HG03457 (cell line): ENCODE data around the gene ZKSCAN1.
"Not testable (repeated sequence)": the region's sequence is repeated elsewhere in the genome, so short reads cannot be mapped to it uniquely, and the experiment has no call there.

Source experiments
- ATAC-seq: cut with Tn5 transposase; IDR thresholded peaks from one replicate; pipeline ENCODE4 v1.9.1; 2021; ENCODE audit warnings: moderate number of reproducible peaks; ENCODE audit not compliant: unreplicated experiment

Gene ZKSCAN1

DNA sequence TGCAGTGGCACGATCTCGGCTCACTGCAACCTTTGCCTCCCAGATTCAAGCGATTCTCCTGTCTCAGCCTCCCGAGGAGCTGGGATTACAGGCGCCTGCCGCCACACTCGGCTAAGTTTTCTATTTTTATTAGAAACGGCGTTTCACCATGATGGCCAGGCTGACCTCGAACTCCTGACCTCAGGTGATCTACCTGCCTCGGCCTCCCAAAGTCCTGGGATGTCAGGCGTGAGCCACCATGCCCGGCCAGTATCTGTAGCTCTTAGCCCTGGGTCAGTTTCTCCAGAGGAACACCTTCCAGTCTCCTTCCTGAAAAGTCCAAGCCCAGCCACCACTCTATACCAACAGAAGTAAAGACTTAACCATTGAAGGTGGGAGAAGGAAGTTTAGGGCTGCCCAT lies 15.2 kb upstream of the ZKSCAN1 start:
- no peak for ATAC-seq

DNA sequence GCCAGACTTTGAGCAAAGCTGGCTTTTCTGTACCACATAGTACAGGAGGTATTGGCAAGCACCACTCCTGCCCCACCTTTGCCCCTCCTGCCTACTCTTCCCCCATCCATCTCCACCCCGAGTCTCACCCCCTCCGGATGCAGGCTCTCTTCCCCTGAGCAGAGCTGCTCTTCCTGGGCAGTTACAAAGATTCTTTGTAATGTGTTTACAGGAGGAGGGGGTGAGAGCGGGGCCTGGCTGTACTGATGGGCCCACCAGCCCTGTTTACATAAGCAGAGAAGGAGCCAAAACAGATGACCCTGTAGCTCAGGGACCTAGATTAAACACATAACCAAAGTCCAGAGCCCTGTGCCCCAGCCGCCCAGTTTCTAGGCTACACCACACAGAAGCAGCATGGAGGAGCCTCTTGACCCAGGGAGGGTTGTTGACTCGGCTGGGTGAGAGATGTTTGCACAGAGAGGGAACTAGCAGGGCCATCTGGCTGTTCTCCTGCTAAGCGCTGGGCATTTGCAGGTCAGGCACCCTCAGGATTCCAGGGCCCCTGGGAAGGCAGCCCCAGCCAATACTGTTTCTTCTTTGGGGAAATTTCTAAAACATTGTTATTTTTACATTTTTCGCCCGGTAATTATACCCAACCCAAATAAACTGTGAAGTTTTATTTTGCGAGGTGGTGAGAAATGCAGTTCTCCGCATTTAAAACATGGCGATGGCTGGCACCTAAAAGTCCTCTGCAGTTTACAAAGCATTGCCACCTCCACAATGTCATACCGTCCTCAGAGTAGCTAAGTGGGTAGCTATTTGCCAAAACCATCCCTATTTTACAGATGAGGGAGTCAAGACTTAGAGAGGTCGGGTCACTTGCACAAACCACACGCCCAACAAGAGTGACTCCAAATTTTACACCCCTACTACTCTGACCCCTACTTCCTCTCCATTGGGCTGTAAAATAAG lies 11.4 kb upstream of the ZKSCAN1 start:
- ATAC-seq = no peak

DNA sequence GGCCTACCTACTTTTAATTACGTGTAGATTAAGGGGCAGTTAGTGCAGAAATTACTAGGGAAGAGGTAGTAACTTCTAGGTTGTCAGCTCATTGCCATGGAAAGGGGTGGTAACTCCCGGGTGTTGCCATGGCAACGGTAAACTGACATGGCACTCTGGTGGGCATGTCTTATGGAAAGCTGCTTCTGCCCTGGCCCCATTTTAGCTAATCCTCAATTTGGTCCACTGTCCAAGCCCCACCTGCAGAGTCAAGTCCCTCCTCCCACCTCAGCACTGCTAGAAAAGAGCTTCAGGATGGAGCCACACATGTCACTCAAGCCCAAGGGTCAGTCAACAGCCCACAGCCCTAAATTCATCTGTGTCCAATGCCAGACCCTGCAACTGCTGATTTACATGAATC lies 7.5 kb upstream of the ZKSCAN1 start:
- ATAC-seq = no peak

DNA sequence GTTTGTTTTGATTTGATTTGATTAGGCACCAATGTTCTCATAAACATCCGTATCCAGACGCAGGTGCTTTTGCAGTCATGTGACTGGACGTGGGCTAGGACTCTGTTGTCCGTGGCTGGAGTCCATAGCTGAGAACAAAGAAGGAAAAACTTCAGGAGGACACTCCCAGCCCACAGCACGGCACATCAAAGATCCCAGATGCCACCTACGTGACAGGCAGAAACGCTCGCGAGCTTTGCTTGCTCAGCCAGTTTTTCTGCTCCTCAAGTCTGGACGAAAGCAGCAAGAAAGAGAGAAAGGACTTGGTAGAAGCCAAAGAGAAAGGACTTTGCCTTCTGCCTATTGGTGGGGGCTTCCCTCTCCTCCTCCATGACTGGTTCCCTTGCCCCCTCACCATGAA lies 6.9 kb upstream of the ZKSCAN1 start:
- ATAC-seq = no peak

DNA sequence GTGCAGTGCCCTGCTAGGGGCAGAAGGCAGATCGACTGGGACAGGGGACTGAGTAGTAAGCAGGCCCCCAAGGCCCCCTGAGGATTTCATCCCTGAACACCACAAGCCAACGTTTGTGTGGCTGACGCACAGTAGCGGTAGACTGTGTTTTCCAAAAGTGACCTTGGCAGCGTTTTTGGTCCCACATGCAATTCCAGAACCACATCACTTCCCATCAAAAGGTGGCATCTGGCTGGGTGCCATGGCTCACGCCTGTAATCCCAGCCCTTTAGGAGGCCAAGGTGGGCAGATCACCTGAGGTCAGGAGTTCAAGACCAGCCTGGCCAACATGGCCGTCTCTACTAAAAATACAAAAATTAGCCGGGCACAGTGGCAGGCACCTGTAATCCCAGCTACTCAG lies 5.4 kb upstream of the ZKSCAN1 start:
- not testable (repeated sequence) for ATAC-seq

DNA sequence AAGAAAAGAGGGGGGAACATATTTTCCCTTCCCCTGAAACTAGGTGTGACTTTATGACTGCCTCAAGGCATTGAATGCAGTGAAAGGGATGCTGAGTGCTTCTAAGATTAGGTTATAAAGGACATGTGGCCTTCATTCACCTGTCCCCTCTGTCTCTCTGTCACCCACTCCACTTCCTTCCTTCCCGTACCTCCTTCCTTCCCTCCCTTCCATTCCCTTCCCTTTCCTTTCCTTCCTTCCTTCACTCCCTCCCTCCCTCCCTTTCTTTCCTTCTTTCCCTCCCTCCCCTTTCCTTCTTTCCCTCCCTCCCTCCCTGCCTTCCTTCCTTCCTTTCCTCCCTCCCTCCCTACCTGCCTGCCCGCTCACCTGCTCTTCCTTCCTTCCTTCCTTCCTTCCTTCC lies 4.5 kb upstream of the ZKSCAN1 start:
- ATAC-seq = no peak

DNA sequence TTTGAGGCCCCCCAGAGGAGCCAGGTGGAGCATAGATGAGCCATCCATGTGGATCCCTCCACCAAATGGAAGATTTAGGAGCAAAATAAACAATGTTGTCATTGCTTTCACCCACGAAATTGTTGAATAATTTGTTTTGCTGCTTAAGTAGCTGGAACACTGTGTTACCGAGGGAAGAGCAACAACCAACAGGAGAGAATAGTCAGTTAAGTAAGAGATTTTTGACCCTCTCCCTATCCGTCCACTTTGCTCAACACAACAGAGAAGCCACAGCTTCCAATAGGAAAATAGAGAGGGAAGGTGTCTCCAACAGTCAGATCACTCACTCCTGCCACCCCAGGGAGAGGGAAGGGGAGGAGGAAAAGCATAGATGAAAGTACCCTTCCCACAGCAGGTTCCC lies 3.9 kb upstream of the ZKSCAN1 start:
- no peak for ATAC-seq

DNA sequence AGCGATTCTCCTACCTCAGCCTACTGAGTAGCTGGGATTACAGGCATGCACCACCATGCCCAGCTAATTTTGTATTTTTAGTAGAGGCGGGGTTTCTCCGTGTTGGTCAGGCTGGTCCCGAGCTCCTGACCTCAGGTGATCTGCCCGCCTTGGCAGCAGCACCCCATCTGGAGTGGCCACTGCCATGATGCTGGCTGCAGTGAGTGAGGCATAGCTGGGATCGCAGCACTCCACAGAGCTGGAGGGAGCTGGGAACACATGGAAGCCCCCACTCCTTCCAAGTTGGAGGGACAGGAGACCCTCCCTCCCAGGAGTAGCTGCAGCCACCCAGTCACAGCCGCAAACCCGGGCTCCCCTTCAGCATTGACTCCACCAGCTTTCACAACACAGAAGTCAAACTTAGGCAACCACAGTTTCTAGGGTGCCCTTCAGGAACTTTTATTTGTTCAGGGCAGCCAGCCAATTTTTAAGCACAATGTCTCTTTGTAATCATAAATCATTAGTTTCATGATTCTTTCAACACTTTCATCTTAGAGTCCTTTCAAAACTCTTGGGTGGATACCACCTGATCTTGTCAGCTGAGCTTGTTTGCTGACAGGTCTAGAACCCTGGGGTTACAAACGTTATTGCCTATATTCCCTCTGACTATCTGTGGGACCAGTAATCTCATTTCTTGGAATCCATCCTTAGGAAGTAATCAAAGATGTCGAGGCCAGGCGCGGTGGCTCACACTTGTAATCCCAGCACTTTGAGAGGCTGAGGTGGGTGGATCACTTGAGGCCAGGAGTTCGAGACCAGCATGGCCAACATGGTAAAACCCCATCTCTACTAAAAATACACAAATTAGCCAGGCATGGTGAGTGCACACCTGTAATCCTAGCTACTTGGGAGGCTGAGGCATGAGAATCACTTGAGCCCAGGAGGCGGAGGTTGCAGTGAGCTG lies 2.7 kb upstream of the ZKSCAN1 start:
- ATAC-seq = not testable (repeated sequence)

DNA sequence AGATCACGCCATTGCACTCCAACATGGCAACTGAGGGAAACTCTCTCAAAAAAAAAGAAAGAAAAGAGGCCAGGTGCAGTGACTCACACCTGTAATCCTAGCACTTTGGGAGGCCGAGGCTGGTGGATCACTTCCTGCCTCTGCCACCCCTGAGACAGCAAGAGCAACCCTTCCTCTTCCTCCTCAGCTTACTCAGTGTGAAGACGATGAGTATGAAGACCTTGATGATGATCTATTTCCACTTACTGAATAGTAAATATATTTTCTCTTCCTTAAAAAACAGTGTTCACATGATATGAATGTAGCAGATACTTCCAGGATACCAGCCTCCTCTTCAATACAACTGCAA lies 2.1 kb upstream of the ZKSCAN1 start:
- ATAC-seq = no peak

DNA sequence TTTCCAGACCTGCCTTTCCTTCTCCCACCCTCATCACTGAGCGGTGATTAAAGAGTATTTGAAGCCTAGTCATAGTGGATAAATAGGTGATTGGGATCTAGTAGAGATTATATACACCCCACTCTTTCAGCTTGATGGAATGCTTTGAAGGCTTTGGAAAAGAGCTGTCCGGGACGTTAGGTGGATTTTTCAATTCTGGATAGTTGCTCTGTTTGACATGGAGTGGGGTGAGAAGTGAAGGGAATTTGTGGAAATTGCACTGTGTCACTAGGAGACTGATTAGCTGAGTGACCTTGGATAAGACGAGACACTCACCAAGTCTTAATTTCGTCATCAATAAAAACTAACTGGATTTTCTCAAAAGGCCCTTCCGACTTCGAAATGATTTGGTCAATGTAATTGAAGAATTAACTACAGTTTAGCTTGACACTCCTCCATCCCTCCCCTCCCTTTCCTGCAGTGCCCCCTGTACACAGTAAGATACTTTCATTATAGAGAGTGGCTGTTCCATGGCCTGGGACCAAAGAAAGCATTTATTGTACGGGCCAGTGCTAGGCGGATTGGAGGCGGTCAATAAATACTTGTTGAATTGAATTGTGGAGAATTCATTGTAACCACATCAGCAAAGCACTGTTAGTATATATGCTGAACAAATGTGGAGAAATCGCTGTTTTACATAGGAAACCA lies 962 bp downstream of the ZKSCAN1 start:
- no peak for ATAC-seq

DNA sequence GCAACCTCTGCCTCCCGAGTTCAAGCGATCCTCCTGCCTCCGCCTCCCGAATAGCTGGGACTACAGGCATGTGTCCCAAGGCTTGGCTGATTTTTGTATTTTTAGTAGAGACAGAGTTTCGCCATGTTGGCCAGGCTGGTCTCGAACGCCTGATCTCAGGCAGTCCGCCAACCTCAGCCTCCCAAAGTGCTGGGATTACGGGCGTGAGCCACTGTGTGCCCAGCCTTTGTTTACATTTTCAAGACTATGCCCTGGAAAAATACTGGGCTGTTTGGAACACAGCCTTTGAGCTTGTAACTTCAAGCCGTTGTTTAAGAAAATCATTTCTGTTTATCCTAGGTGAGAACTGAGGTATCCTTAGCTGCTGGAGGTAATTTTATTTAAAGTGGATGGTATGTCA lies 1.9 kb downstream of the ZKSCAN1 start:
- no peak for ATAC-seq

DNA sequence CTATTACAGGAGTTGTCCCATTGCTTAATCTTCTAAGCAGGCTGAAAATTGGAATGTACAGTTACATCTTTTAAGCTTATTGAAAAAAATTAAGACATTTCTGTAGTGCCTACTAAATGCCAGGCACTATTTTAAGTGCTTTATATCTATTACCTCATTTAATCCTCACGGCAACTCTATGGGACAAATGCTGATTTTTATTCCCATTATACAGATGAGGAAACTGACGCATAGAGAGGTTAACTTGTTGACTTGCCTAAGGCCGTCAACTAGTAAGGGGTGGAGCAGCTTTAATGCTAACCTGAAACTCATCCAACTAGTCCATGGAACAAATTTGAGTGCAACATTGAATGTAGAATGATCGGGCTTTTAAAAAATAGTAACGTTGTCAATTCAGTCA lies 2.5 kb downstream of the ZKSCAN1 start:
- no peak for ATAC-seq

DNA sequence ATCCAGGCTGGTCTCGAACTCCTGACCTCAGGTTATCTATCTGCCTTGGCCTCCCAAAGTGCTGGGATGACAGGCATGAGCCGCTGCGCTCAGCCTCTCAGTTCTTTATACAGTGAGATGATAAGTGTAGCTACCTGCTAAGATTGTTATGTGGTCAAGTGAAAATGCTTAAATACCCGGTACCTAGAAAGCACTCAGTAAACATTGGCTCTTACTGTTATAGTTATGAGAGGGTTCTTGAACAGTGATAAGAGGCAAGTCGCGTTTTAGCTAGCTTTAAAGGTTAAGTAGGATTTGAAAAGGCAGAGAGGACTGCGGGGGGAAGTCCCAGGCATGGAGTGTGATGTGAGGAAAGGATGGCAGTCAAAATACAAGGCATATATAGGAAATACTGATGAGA lies 4.5 kb downstream of the ZKSCAN1 start:
- ATAC-seq = no peak

DNA sequence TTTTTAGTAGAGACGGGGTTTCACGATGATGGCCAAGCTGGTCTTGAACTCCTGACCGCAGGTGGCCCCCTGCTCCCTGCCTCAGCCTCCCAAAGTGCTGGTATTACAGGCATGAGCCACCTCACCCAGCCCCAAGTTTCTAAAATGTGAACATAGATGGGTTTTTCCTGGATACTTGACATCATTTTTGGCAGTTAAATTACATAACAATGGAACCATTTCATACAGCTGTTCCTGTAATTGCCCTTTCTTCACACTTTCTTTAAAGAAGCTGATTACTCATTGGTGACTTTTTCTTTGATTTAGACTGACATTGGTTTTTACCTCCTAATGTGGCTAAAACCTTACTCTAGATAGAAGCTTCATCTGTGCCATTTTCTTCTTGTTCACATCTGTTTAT lies 5.9 kb downstream of the ZKSCAN1 start:
- ATAC-seq = no peak

DNA sequence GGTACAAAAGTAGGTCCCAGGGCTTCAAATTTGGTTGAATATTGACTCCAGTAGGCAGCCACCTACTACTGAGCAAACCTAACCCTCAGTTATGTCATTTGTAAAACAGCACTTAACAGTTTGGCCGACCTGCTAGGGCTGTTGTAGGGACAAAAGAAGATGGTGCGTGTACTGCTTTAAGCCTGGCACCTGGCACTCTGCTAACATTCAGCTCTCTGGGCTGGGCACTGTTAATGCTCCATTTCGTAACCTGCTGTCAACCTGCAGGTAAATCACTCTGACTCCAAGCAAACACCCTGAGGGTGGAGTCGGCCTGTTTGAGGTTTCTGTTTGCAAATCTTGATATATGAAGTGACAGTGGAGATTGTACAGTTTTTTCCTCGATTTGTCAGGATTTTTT lies 7.2 kb downstream of the ZKSCAN1 start:
- ATAC-seq = no peak

DNA sequence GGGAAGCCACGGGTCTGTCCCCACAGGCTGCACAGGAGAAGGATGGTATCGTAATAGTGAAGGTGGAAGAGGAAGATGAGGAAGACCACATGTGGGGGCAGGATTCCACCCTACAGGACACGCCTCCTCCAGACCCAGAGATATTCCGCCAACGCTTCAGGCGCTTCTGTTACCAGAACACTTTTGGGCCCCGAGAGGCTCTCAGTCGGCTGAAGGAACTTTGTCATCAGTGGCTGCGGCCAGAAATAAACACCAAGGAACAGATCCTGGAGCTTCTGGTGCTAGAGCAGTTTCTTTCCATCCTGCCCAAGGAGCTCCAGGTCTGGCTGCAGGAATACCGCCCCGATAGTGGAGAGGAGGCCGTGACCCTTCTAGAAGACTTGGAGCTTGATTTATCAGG lies 8.1 kb downstream of the ZKSCAN1 start:
- no peak for ATAC-seq

DNA sequence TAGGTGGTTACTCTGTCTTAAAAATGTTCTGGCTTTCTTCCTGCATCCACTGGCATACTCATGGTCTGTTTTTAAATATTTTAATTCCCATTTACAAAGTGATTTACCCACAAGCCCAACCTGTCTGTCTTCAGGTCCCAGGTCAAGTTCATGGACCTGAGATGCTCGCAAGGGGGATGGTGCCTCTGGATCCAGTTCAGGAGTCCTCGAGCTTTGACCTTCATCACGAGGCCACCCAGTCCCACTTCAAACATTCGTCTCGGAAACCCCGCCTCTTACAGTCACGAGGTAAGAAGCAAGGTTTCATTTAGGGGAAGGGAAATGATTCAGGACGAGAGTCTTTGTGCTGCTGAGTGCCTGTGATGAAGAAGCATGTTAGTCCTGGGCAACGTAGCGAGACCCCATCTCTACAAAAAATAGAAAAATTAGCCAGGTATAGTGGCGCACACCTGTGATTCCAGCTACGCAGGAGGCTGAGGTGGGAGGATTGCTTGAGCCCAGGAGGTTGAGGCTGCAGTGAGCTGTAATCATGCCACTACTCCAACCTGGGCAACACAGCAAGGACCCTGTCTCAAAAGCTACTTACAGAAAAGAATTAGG lies 8.7 kb downstream of the ZKSCAN1 start:
- ATAC-seq = no peak

DNA sequence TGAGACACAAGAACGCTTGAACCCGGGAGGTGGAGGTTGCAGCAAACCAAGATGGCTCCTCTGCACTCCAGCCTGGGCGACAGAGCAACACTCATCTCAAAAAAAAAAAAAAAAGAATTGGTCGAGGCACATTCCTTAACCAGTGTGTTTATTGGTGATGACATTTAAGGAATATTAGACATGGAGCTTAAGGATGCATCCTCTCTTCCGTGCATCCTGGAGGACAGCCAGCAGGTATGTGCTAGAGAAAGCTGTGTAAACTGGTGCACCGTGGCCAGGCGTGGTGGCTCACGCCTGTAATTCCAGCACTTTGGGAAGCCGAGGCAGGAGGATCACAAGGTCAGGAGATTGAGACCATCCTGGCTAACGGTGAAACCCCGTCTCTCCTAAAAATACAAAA lies 11.8 kb downstream of the ZKSCAN1 start:
- no peak for ATAC-seq

DNA sequence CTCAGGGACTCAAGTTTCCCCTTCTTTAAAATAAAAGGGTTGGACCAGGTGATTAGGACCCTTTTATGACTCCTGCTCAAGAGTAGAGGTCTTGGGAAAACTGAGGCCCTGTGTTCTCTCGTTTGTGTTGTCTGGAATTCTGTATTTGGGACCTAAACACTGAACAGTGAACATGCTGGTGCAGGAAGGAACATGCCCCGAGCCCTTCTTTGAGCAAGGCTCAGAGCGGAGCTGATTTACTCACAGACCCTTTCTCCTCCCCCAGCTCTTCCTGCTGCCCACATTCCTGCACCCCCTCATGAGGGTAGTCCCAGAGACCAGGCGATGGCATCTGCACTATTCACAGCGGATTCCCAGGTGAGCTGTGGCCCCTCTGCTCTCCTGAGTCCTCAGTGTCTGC lies 14.2 kb downstream of the ZKSCAN1 start:
- ATAC-seq = no peak

DNA sequence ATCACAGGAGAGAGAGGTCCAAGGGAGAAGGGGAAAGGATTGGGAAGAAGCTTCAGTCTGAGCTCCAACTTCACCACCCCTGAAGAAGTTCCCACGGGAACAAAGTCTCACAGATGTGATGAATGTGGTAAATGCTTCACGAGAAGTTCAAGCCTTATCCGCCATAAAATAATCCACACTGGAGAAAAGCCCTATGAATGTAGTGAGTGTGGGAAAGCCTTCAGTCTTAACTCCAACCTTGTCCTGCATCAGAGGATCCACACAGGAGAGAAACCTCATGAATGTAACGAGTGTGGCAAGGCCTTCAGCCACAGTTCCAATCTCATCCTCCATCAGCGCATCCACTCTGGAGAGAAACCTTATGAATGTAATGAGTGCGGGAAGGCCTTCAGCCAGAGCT lies 18.1 kb downstream of the ZKSCAN1 start:
- ATAC-seq = no peak
